Measurements from ENCODE around the gene ANO3.

DNA sequence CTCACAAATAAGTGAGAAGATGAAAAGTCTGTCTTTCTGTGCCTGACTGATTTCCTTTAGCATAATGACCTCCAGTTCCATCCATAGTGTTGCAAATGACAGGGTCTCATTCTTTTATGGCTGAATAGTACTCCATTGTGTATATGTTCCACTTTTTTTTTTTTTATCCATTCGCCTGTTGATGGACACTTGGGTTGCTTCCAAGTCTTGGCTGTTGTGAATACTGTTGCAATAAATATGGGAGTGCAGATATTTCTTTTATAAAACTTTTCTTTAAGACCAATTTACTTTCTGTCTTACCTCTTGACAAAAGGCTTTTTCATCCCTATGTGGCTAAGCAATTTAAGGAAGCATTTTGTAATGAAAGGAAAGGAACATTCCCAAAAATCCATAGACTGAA lies 135.6 kb downstream of the ANO3 start:
- TF ChIP-seq GATA2 (IDR thresholded peaks at IDR 0.05; ENCODE audit: low read depth, low read length) (no peak), GATA3 (IDR thresholded peaks at IDR 0.05; ENCODE audit: low read depth, low read length) (no peak)
